ENCODE results near the gene NOP9. TPM values are rescaled to one million over a fixed set of nuclear protein-coding genes. Genes with fewer than 3 reads are reported as not detected.

NOP9 gene
- total RNA-seq, 1 experiment from 2014 or later: 39.4 TPM

DNA sequence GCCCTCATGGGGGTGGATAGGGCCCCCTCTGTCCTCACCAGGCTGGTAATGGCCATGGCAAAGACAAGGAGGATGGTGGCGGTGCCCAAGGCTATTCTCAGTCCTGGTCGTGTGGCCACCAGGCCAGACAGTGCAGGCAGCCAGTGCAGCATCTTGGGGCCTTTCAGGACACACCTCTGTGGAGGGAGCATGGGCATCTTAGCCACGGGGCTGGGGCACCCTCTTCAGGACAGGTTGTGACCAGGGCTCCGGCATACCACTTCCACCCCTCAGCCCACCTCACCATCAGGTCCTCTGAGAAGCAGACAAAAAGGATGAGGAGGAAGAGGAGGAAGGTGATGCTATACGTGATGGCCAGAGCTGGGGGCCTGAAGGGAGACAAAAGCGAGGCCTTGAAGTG lies 24.4 kb downstream of the NOP9 start:
- BruUV-seq (replicated peaks): no TSS peak
- ChIA-PET CTCF (interaction anchor here (4.3 kb wide), 1 partner anchor 108 kb away, joined by 28 read pairs; no protein-coding TSS in a partner anchor), POLR2A (no interaction called here), RAD21 (ENCODE audit: low non-redundant PET in 1 of 2, low total read pairs in 2 of 2, uncharacterized antibody in 2 of 2, unreplicated experiment in 2 of 2) (no interaction called here)
- Histone ChIP-seq H3K9me3 (ENCODE audit: control insufficient read depth in 1 of 2, insufficient read depth in 1 of 2, low read depth in 1 of 2, low read length in 2 of 2) (no peaks in the 10 kb centered on the region), H3K27me3 (ENCODE audit: insufficient read depth, low read length) (0 out of 2 replicates have a peak, but pooled peaks cover 4% of the 10 kb centered on the region), H3K27ac (ENCODE audit: low read depth, low read length) (no peak overlapping the region), H3K4me2 (ENCODE audit: low read length) (no peak overlapping the region), H3K9me2 (ENCODE audit: insufficient read depth) (no peaks in the 10 kb centered on the region), H3K4me3 (replicated peaks in 1 of 2; ENCODE audit: low read depth in 1 of 2, low read length in 2 of 2) (no peak overlapping the region), H3K9ac (ENCODE audit: low read length) (no peak overlapping the region), H2AFZ (ENCODE audit: low read depth, low read length, poor library complexity, severe bottlenecking) (no peak overlapping the region), H4K20me1 (ENCODE audit: insufficient read depth) (no peaks in the 10 kb centered on the region), H3K79me2 (ENCODE audit: insufficient read depth, low read length) (no peaks in the 10 kb centered on the region), H3K4me1 (ENCODE audit: control insufficient read depth in 1 of 2, insufficient read depth in 2 of 2, low read length in 2 of 2) (no peaks in the 10 kb centered on the region), H3K36me3 (ENCODE audit: control insufficient read depth in 1 of 2, insufficient read depth in 2 of 2, low read length in 2 of 2) (no peaks in the 10 kb centered on the region)
- TF ChIP-seq ZNF274 (IDR thresholded peaks at IDR 0.05; ENCODE audit: low read depth, low read length) (no peak), EZH2phosphoT487 (IDR thresholded peaks at IDR 0.05; ENCODE audit: borderline replicate concordance) (no peak), RAD21 (IDR thresholded peaks at IDR 0.05; ENCODE audit: low read depth) (no peak), POLR2AphosphoS5 (IDR thresholded peaks at IDR 0.05; ENCODE audit: low read depth, low read length) (no peak), FOSL1 (IDR thresholded peaks at IDR 0.05; ENCODE audit: low read depth) (no peak), CBX3 (IDR thresholded peaks at IDR 0.05; ENCODE audit: low read depth) (no peak), SP1 (IDR thresholded peaks at IDR 0.05; ENCODE audit: low read depth) (no peak), CEBPB (IDR thresholded peaks at IDR 0.05; ENCODE audit: low read depth) (no peak), EZH2 (IDR thresholded peaks at IDR 0.05) (no peak), SIN3A (IDR thresholded peaks at IDR 0.05; ENCODE audit: low read depth) (no peak), SRF (IDR thresholded peaks at IDR 0.05; ENCODE audit: low read depth) (no peak), TCF7L2 (IDR thresholded peaks at IDR 0.05; ENCODE audit: borderline replicate concordance, extremely low read depth, insufficient read depth, insufficient read length) (no peak), POLR2A (IDR thresholded peaks at IDR 0.05; ENCODE audit: borderline replicate concordance, extremely low read depth, insufficient read depth, insufficient read length) (no peak), YY1 (IDR thresholded peaks at IDR 0.05; ENCODE audit: extremely low read depth, insufficient replicate concordance, low read depth, low read length) (no peak), EGR1 (IDR thresholded peaks at IDR 0.05; ENCODE audit: low read depth) (no peak)
- TF ChIP-seq, protein P1, sequence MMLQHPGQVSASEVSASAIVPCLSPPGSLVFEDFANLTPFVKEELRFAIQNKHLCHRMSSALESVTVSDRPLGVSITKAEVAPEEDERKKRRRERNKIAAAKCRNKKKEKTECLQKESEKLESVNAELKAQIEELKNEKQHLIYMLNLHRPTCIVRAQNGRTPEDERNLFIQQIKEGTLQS (IDR thresholded peaks at IDR 0.05): no peak
- TF ChIP-seq, protein P2, sequence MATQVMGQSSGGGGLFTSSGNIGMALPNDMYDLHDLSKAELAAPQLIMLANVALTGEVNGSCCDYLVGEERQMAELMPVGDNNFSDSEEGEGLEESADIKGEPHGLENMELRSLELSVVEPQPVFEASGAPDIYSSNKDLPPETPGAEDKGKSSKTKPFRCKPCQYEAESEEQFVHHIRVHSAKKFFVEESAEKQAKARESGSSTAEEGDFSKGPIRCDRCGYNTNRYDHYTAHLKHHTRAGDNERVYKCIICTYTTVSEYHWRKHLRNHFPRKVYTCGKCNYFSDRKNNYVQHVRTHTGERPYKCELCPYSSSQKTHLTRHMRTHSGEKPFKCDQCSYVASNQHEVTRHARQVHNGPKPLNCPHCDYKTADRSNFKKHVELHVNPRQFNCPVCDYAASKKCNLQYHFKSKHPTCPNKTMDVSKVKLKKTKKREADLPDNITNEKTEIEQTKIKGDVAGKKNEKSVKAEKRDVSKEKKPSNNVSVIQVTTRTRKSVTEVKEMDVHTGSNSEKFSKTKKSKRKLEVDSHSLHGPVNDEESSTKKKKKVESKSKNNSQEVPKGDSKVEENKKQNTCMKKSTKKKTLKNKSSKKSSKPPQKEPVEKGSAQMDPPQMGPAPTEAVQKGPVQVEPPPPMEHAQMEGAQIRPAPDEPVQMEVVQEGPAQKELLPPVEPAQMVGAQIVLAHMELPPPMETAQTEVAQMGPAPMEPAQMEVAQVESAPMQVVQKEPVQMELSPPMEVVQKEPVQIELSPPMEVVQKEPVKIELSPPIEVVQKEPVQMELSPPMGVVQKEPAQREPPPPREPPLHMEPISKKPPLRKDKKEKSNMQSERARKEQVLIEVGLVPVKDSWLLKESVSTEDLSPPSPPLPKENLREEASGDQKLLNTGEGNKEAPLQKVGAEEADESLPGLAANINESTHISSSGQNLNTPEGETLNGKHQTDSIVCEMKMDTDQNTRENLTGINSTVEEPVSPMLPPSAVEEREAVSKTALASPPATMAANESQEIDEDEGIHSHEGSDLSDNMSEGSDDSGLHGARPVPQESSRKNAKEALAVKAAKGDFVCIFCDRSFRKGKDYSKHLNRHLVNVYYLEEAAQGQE (IDR thresholded peaks at IDR 0.05; ENCODE audit: low read depth): no peak
- TF ChIP-seq, protein P3, sequence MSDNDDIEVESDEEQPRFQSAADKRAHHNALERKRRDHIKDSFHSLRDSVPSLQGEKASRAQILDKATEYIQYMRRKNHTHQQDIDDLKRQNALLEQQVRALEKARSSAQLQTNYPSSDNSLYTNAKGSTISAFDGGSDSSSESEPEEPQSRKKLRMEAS (IDR thresholded peaks at IDR 0.05): no peak
- TF ChIP-seq, protein P4, sequence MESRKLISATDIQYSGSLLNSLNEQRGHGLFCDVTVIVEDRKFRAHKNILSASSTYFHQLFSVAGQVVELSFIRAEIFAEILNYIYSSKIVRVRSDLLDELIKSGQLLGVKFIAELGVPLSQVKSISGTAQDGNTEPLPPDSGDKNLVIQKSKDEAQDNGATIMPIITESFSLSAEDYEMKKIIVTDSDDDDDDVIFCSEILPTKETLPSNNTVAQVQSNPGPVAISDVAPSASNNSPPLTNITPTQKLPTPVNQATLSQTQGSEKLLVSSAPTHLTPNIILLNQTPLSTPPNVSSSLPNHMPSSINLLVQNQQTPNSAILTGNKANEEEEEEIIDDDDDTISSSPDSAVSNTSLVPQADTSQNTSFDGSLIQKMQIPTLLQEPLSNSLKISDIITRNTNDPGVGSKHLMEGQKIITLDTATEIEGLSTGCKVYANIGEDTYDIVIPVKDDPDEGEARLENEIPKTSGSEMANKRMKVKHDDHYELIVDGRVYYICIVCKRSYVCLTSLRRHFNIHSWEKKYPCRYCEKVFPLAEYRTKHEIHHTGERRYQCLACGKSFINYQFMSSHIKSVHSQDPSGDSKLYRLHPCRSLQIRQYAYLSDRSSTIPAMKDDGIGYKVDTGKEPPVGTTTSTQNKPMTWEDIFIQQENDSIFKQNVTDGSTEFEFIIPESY (IDR thresholded peaks at IDR 0.05; ENCODE audit: extremely low read depth, insufficient replicate concordance, low read length): no peak
- DNase-seq (ENCODE audit: low read depth, low spot score) (no peak), ATAC-seq (peak; percentile 43)
- intact Hi-C loops (cut with micrococcal nuclease): no loop called here
